GM04504 (cell line): ENCODE data around the gene HS6ST2.

ENCODE experiments used
- DNase-seq: peaks from one replicate; pipeline ENCODE4 v3.0.0-alpha.2; 2012; ENCODE audit warnings: low read depth

The HS6ST2 gene

GRCh38 chrX:132795181-132795580, 163.2 kb downstream of the HS6ST2 start:
- DNase-seq = no peak

DNA sequence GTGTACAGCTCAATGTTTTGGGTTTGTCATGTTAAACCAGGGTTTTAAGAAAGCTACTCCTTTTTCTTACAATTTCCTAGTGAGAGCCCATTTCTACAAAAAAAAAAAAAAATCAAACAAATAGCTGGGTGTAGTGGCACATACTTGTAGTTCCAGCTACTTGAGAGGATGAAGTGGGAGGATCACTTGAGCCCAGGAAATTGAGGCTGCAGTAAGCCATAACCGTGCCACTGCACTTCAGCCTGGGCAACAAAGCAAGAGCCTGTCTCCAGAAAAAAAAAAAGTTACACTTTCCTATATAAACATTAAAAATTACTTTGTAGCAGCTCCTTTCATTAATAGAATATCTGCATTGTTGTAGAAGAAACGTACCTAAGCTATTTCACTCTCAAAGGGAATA, 166.7 kb downstream of the HS6ST2 start:
- DNase-seq = no peak

DNA sequence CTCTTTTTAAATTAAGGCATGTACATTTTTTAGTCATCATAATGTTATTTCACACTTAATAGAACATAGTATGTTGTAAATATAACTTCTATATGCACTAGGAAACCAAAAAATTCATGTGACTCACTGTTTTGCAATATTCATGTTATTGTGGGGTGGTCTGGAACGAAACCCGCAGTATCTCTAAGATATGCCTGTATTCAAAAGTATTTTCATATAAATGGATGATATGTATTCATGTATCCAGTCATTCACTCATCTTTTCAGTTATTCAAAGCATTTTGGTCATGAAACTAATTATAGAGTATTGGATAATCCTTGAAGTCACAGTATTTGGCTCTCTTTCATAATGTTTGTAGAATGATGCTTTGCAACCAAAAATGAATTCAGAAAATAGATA, 168.1 kb downstream of the HS6ST2 start:
- no peak for DNase-seq

GRCh38 chrX:132786217-132786616, 172.2 kb downstream of the HS6ST2 start:
- no peak for DNase-seq

DNA sequence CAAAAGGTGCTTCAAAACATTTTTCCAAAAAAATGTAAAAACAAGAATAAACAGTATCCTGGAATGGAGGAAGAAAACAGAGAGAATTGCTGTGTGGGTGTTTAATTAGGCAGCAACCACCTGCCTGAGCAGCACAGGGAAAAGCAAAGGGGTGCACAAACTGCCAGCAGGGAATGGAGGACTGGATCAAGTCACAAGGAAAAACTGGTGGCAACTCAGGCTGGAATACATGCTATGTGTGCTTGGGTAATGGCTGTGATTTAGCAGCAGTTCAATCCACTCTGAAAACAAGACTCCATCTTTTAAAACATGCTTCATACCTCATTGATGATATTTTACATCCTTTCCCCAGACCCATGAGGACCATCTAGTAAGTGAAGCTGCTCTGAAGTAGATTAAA, 179.5 kb downstream of the HS6ST2 start:
- no peak for DNase-seq

DNA sequence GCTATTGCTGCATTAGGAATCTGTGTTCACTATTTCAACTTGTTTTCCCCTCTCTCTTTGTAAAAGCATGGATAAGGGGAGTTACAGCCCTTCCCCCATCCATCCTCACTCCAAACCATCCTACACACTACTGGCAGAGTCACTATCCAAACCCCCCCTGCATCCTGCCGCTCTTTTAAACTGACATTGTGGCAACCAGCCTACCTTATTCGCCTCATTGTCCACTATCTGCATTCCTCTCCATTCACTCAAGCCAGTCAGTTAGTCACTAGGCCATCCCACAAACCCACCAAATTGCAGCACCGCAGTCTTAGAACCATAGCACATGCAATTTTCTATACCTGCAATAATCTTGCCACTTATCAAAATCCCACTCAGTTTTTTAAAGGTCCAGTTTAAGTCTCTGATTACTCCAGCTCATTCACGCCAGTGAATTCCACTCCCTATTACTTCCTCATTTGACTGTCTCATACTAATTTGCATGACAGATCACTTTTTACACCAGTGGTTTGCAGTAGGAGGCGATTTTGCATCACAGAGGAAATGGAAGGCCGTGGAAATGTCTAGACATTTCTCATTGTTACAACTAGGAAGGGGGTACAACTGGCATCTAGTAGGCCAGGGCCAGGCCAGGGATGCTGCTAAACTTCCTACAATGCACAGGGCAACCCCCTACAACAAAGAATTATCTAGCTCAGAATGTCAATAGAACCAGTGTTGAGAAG, 181.8 kb downstream of the HS6ST2 start:
- DNase-seq = no peak

DNA sequence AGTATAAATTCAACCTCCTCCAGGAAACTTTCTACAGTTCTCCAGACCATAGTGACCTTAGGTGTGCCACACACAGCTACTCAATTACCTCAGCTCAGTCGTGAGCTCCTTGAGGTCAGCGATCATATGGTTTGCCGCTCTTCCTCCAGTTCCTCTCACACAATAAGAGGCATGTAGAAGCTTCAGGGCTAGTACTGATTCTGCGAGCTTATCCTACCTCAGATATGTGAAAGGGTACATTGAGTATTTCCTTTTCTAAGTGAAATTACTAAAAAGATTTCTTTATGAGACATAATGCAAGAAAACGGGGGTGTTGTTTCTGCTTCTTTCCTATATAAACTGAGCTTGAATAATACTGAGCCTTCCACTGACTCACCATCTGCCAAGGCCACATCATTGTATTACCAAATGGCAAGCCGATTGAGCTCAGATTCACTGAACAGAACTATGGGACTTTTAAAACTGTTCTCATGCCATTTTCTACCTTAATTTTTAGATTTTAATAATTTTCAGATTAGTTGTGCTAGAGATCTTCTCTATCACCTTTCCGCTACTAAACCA, 183.1 kb downstream of the HS6ST2 start:
- DNase-seq = no peak

- DNase-seq = no peak
These were observed 184.3 kb downstream of the HS6ST2 start for GRCh38 chrX:132774010-132774714.

- DNase-seq = no peak
These were observed 188.8 kb downstream of the HS6ST2 start for GRCh38 chrX:132769609-132770008.

DNA sequence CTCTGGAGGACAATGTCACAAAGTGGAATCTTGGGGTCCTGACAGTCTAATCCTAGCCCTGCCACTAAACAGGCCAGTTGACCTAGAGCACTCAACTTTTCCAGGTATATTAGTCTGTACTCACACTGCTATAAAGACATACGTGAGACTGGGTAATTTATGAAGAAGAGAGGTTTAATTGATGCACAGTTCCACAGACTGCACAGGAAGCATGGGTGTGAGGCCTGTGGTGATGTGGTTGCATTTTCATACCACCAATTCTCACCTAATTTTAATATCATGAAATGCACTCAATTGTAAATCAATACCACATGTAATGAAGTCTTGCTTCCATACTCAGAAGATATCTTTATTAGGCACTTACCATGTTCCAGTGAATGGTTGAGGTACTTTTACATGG, 192.0 kb downstream of the HS6ST2 start:
- no peak for DNase-seq

DNA sequence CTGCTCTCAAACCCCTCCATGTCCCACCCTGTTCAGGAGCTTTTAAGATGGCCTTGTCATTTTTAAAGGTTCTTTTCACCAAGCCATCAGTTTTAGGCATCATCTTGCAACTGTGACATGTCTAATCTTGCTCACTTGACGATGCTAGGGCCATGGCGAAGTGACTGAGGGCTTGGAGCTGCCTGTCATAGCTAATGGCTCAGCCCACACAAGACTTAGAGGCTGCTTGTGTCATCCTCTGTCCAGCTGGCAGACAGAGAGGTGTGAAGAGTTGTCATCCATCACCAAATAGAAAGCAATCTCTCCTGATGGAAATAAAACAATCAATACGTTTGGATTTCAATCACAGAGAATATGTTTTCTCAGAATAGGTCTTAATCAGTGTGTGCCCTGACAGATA, 194.9 kb downstream of the HS6ST2 start:
- DNase-seq = no peak

DNA sequence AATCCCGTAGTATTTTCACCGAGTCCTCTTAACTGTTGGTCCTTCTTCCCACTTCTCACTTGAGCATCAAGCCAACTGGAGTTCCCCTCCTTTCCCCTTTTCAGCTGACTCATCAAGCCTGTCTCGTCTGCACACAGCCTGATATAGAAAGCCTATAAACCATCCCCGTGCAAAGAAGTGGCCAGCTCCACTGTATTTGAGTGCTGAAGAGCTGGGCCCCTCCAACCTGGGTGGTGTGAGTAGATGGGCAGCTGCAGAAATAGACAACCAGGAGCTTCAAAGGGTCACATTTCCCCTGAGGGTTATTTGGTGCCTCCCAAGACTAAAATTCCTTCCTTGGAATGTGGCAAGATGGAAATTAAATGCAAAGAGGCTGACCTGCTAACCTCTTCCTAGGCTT, 199.7 kb downstream of the HS6ST2 start:
- no peak for DNase-seq

DNA sequence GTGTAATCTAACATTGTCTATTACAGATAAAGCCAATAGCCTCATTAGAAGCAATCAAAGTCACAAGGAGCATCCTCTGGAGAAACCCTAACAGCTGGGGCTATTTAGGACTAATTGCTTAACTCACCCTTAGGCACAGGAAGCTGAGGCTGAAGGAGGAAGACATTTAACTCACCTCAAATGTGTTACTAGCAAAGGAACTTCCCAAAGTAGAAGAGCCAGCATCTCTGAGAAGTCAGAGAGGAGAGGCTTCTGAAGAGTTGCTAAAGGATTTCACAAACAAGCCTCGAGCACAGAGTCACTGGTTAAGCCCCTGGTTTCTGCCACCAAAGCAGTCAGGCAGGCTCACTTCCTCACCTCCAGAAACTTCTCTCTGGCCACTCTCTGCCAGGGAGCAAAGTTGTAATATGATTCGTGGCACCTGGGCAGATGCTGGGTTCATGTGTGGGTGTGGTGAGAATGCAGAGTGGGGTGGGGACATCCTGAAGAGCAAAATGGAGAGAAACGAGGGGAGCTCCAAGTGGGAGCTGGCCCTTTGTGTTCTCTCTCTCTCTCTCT, 201.3 kb downstream of the HS6ST2 start:
- DNase-seq = no peak

DNA sequence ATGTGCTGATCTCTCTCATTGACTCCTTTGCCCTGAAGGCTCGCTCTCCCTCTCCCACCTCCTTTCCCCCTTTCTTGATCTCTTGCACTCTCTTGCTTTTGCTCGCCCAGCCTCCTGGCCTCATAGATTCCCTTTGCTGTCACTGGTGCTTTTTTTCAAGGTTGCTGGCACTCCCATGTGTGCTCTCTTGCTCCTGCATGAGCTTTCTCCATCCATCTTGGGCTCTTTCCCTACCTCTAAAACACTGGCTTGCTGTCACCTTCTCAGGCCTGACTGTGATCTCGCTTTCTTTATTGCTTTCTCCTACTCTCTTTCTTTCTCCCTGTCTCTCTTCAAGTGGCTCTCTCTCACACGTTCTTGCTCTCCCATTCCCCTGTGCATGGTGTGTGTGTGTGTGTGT, 202.0 kb downstream of the HS6ST2 start:
- DNase-seq = no peak

- no peak for DNase-seq
These were observed 207.3 kb downstream of the HS6ST2 start for GRCh38 chrX:132751063-132751690.

DNA sequence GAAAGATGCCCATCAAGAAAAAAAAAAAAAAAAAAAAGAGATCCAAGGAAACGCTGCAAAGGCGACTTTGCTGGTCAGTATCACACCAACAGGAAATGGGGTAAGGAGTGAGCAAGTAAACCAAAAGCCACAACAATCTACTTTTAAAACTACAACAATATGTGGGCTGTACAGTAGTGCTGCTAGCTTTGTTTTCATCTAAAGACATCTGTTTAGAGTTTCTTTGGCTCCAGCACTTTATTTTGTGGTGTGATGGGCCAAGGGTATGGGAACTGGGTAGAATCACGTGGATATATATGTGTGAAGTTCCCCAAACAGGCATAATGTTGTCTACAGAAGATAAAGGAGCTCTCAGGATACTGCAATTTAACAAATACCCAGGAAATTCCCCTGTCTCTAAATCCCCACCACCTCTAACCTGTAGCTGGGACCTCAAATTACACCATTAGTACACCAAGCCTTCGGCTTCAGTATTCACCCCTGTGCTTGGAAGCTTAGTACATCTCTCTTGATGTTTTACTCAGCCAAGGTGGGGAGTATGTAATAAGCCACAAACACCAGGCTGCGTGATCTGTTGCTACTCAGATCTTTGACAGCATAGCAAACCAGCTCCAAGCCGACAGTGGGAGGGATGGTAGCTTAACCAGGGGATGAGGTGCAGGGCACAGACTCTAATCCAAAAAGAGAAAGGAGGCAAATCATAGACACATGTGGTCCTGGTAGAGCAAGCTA, 207.9 kb downstream of the HS6ST2 start:
- no peak for DNase-seq

- no peak for DNase-seq
These were observed 209.0 kb downstream of the HS6ST2 start for GRCh38 chrX:132749406-132749805.

GRCh38 chrX:132748909-132749308, 209.5 kb downstream of the HS6ST2 start:
- no peak for DNase-seq

DNA sequence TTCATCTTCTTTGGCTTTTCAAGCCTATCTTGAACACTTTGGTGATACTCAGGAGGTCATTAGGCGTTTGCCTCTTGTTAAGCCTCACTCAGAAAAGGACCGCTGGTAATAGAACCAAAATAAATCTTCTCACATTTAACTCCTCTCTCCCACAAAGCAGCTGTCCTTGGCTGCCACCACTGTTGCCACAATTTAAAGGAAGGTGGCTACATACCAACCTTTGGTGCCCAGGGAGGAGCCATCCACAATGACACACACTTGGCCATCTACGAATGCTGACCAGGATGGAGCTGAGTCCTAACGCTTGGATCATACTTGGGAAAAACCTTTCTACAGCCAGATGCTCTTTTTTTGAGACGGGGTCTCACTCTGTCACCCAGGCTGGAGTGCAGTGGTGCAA, 210.2 kb downstream of the HS6ST2 start:
- no peak for DNase-seq

DNA sequence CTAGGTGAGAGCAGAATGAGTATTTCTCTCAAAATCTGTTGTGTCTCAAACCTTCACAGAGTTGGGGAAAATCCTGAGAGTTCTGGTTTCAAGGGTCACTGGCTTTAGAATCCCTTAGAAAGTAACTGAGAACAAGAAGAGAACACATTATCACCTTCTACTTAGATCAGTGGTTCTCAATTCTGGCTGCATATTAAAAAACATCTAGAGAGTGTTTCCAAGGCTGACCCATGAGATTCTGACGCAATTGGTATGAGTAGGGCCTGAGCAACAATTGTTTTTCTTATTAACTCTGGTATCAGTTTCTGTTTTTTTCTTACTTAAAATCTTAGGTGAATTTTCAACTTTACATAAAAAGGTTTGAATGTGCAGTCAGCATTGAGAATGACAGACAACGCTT, 212.8 kb downstream of the HS6ST2 start:
- no peak for DNase-seq

- DNase-seq = no peak
These were observed 214.0 kb downstream of the HS6ST2 start for GRCh38 chrX:132744470-132744869.

- DNase-seq = no peak
These were observed 215.3 kb downstream of the HS6ST2 start for GRCh38 chrX:132743086-132743485.
